ENCODE results near the gene TAS2R14.

GRCh38 chr12:10900530-10900929 lies 38.5 kb downstream of the TAS2R14 start:
- TF ChIP-seq, protein P1, sequence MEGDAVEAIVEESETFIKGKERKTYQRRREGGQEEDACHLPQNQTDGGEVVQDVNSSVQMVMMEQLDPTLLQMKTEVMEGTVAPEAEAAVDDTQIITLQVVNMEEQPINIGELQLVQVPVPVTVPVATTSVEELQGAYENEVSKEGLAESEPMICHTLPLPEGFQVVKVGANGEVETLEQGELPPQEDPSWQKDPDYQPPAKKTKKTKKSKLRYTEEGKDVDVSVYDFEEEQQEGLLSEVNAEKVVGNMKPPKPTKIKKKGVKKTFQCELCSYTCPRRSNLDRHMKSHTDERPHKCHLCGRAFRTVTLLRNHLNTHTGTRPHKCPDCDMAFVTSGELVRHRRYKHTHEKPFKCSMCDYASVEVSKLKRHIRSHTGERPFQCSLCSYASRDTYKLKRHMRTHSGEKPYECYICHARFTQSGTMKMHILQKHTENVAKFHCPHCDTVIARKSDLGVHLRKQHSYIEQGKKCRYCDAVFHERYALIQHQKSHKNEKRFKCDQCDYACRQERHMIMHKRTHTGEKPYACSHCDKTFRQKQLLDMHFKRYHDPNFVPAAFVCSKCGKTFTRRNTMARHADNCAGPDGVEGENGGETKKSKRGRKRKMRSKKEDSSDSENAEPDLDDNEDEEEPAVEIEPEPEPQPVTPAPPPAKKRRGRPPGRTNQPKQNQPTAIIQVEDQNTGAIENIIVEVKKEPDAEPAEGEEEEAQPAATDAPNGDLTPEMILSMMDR (IDR thresholded peaks at IDR 0.05; ENCODE audit: extremely low read depth in 1 of 2, insufficient read depth in 1 of 2, low read depth in 1 of 2, low read length in 2 of 2) = no peak
- no peak for TF ChIP-seq MAX (IDR thresholded peaks at IDR 0.05; ENCODE audit: insufficient read depth, insufficient read length)
- TF ChIP-seq JUN (IDR thresholded peaks at IDR 0.05; ENCODE audit: borderline replicate concordance, insufficient read depth, insufficient read length, low read depth) = no peak
- TF ChIP-seq POLR2A (IDR thresholded peaks at IDR 0.05; ENCODE audit: low read depth, low read length) = no peak
- TF ChIP-seq EZH2 (IDR thresholded peaks at IDR 0.05; ENCODE audit: borderline replicate concordance, low read depth, low read length, severe bottlenecking) = no peak
